Keratinocyte (primary cell): ENCODE data around the gene TRPV5. TPM values are rescaled to one million over a fixed set of nuclear protein-coding genes. Genes with fewer than 3 reads are reported as not detected.

Source experiments
- DNase-seq: peaks from one replicate; pipeline ENCODE4 v3.0.0-alpha.2; 2011; ENCODE audit warnings: low read depth, missing footprints, low spot score
- FAIRE-seq: peaks from 2 replicates; lab custom pipeline; 2011; peaks lifted over from hg19 to GRCh38; lab: Jason Lieb, UNC
- H2AFZ ChIP-seq: 2 replicates; pipeline ENCODE4 v1.6.0; 2012; ENCODE audit warnings: low read length, control low read depth, inconsistent platforms; ENCODE audit not compliant: control insufficient read depth
- H3K27ac ChIP-seq: 2 replicates; pipeline ENCODE4 v1.5.1; 2011; ENCODE audit warnings: low read length; ENCODE audit not compliant: control insufficient read depth, insufficient read depth
- H3K27me3 ChIP-seq: 3 replicates; pipeline ENCODE4 v1.6.0; 2011; ENCODE audit warnings: low read length; ENCODE audit not compliant: control insufficient read depth, insufficient read depth; ENCODE audit errors: extremely low read depth
- H3K36me3 ChIP-seq, 2 experiments: 2 replicates in 1 of 2; 3 replicates in 1 of 2; pipeline ENCODE4 v1.5.1; 2011; ENCODE audit warnings: low read length in 2 of 2, mild to moderate bottlenecking in 1 of 2; ENCODE audit not compliant: control insufficient read depth in 2 of 2, insufficient read depth in 2 of 2; ENCODE audit errors: extremely low read depth in 1 of 2
- H3K4me1 ChIP-seq: 3 replicates; pipeline ENCODE4 v1.5.1; 2011; ENCODE audit warnings: low read length; ENCODE audit not compliant: control insufficient read depth, insufficient read depth; ENCODE audit errors: extremely low read depth
- H3K4me2 ChIP-seq: 3 replicates; pipeline ENCODE4 v1.6.0; 2011; ENCODE audit warnings: low read depth, low read length; ENCODE audit not compliant: control insufficient read depth, insufficient read depth; ENCODE audit errors: extremely low read depth
- H3K4me3 ChIP-seq, 3 experiments: fragments of 200-600 bp in 1 of 3; sonication (generic) in 1 of 3; 2 replicates in 2 of 3; 3 replicates in 1 of 3; pipeline ENCODE4 v1.5.1; 2011 to 2016; ENCODE audit warnings: low read length in 3 of 3, mild to moderate bottlenecking in 3 of 3, control low read depth in 2 of 3, inconsistent platforms in 1 of 3, low read depth in 1 of 3, mixed read lengths in 1 of 3, mixed run types in 1 of 3, moderate library complexity in 1 of 3; ENCODE audit not compliant: control insufficient read depth in 2 of 3, insufficient read depth in 2 of 3; ENCODE audit errors: extremely low read depth in 1 of 3
- H3K79me2 ChIP-seq: 2 replicates; pipeline ENCODE4 v1.6.0; 2012; ENCODE audit warnings: low read length; ENCODE audit not compliant: control insufficient read depth, insufficient read depth
- H3K9ac ChIP-seq: 3 replicates; pipeline ENCODE4 v1.6.0; 2011; ENCODE audit warnings: low read length; ENCODE audit not compliant: control insufficient read depth, insufficient read depth; ENCODE audit errors: extremely low read depth
- H3K9me1 ChIP-seq: 3 replicates; pipeline ENCODE4 v1.6.0; 2011; ENCODE audit warnings: low read length; ENCODE audit not compliant: control insufficient read depth, insufficient read depth; ENCODE audit errors: extremely low read depth
- H3K9me3 ChIP-seq: 2 replicates; pipeline ENCODE4 v1.5.1; 2012; ENCODE audit warnings: low read depth, low read length; ENCODE audit not compliant: control insufficient read depth
- H4K20me1 ChIP-seq: 3 replicates; pipeline ENCODE4 v1.6.0; 2011; ENCODE audit warnings: low read length; ENCODE audit not compliant: control insufficient read depth, insufficient read depth; ENCODE audit errors: extremely low read depth
- CTCF ChIP-seq, 3 experiments: IDR thresholded peaks in 1 of 3; conservative IDR thresholded peaks in 1 of 3; optimal IDR thresholded peaks in 1 of 3; 2 replicates in 2 of 3; 3 replicates in 1 of 3; pipeline versions ENCODE3 to v1.5.1; 2011; ENCODE audit warnings: low read length in 3 of 3, mild to moderate bottlenecking in 3 of 3, moderate library complexity in 2 of 3, control low read depth in 1 of 3, inconsistent platforms in 1 of 3; ENCODE audit not compliant: insufficient read depth in 2 of 3; ENCODE audit errors: extremely low read depth in 1 of 3
- EZH2 ChIP-seq: IDR thresholded peaks from one replicate; pipeline ENCODE4 v1.6.1; 2012; ENCODE audit warnings: inconsistent platforms, mild to moderate bottlenecking, low read length, moderate library complexity
- dilution Hi-C: fragments of 300-500 bp; cut with MboI; formaldehyde crosslinking; loops from one replicate; pipeline ENCODE4 v1.7.0; 2020; ENCODE audit warnings: low sequenced_read_pairs; ENCODE audit not compliant: extremely low pct_ligation_motif_present
- polyA plus RNA-seq, 5 experiments: library from polyadenylated mRNA; depleted of rRNA in 3 of 5; stranded (reverse) in 3 of 5; stranded (forward) in 1 of 5; unstranded in 1 of 5; fragments of >200 nt; gene quantifications; 1 replicate in 1 of 5; 2 replicates in 3 of 5; 3 replicates in 1 of 5; pipeline versions ENCODE4 v1.2.1 to v1.2.3, GENCODE V29; 2011 to 2012; ENCODE audit warnings: missing spikeins in 2 of 5, low read depth in 1 of 5, low replicate concordance in 1 of 5

The TRPV5 gene
- polyA plus RNA-seq, 1 donor (not counting 4 experiments of a cell fraction or from before 2014, with no cell fraction given), result not detected

DNA sequence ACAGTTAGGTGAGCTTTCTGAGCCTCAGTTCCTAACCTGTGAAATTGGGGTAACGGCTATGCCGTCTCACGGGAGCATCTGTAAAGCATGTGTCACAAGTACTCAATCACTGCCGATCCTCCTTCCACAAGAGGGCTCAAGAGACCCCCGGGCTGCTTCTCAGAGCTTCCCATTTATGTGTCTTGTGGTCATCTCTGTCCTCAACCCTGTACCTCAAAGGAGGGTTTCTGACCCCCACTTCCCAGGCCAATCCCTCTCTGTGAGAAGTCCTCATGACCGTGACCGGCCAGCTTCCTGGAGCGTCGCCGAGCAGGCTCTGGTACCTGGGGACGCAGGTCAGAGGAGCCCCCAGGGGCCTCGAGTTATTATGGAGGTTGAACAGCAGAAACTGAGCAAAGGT is 510 bp upstream of the TRPV5 start:
- H3K4me2 ChIP-seq, result no peak overlapping the region
- no peaks in the 10 kb centered on the region for H3K9me3 ChIP-seq
- dilution Hi-C loops, result no loop called here
- H3K4me1 ChIP-seq, result no peaks in the 10 kb centered on the region
- no peak for DNase-seq
- no peak overlapping the region for H2AFZ ChIP-seq
- no peak for FAIRE-seq
- TF ChIP-seq CTCF (optimal IDR thresholded peaks at IDR 0.05 in 1 of 3, IDR thresholded peaks at IDR 0.05 in 1 of 3, conservative IDR thresholded peaks at IDR 0.05 in 1 of 3; ENCODE audit: extremely low read depth in 1 of 3, insufficient read depth in 2 of 3, low read length in 3 of 3) (no peak), EZH2 (no peak)
- no peak overlapping the region for H3K9ac ChIP-seq
- no peak overlapping the region for H3K27ac ChIP-seq
- no peaks in the 10 kb centered on the region for H3K27me3 ChIP-seq
- no peaks in the 10 kb centered on the region for H4K20me1 ChIP-seq
- H3K9me1 ChIP-seq, result no peaks in the 10 kb centered on the region
- H3K4me3 ChIP-seq, result no peak overlapping the region
- no peaks in the 10 kb centered on the region for H3K36me3 ChIP-seq
- H3K79me2 ChIP-seq, result no peaks in the 10 kb centered on the region

DNA sequence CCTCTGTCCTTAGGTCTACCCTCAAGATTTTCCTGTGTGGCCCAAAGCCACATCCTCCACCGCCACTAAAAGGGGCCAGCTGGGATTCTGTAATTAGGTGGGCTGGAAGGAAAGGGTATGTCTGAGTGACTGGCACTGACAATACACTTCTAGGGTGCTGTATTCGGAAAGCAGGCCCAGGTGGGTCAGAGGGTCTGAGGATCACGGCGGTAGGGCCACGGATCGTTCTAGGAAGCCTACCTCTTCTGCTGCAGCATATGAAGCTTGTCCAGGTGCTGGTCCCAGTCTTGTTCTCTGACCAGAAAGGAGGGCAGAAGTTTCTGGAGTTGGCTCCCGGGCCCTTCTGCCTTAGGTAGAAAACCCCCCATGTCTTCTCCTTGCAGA is 462 bp downstream of the TRPV5 start:
- FAIRE-seq, result no peak
- TF ChIP-seq EZH2, result no peak
- TF ChIP-seq CTCF (optimal IDR thresholded peaks at IDR 0.05 in 1 of 3, IDR thresholded peaks at IDR 0.05 in 1 of 3, conservative IDR thresholded peaks at IDR 0.05 in 1 of 3; ENCODE audit: extremely low read depth in 1 of 3, insufficient read depth in 2 of 3, low read length in 3 of 3), result no peak

More for the DNA sequence above, 462 bp downstream of the TRPV5 start:
- Histone ChIP-seq H2AFZ (no peak overlapping the region), H3K4me3 (no peak overlapping the region), H3K4me1 (no peaks in the 10 kb centered on the region), H3K79me2 (no peaks in the 10 kb centered on the region), H3K27me3 (no peaks in the 10 kb centered on the region), H3K36me3 (no peaks in the 10 kb centered on the region), H3K27ac (no peak overlapping the region), H3K4me2 (no peak overlapping the region), H3K9ac (no peak overlapping the region), H4K20me1 (no peaks in the 10 kb centered on the region), H3K9me1 (no peaks in the 10 kb centered on the region), H3K9me3 (no peaks in the 10 kb centered on the region)
- dilution Hi-C loops, result no loop called here
- DNase-seq, result no peak
